Keratinocyte (primary cell): ENCODE results near the gene CLDN3. TPM values are rescaled to one million over a fixed set of nuclear protein-coding genes. Genes with fewer than 3 reads are reported as not detected.
A peak's percentile ranks its signal among the peaks of the same experiment; 100 is the strongest.

Experiments used
- DNase-seq: peaks from one replicate; pipeline ENCODE4 v3.0.0-alpha.2; 2011; ENCODE audit warnings: low read depth, missing footprints, low spot score
- FAIRE-seq: peaks from 2 replicates; lab custom pipeline; 2011; peaks lifted over from hg19 to GRCh38; lab: Jason Lieb, UNC
- H2AFZ ChIP-seq: 2 replicates; pipeline ENCODE4 v1.6.0; 2012; ENCODE audit warnings: low read length, control low read depth, inconsistent platforms; ENCODE audit not compliant: control insufficient read depth
- H3K27ac ChIP-seq: 2 replicates; pipeline ENCODE4 v1.5.1; 2011; ENCODE audit warnings: low read length; ENCODE audit not compliant: control insufficient read depth, insufficient read depth
- H3K27me3 ChIP-seq: 3 replicates; pipeline ENCODE4 v1.6.0; 2011; ENCODE audit warnings: low read length; ENCODE audit not compliant: control insufficient read depth, insufficient read depth; ENCODE audit errors: extremely low read depth
- H3K36me3 ChIP-seq, 2 experiments: 2 replicates in 1 of 2; 3 replicates in 1 of 2; pipeline ENCODE4 v1.5.1; 2011; ENCODE audit warnings: low read length in 2 of 2, mild to moderate bottlenecking in 1 of 2; ENCODE audit not compliant: control insufficient read depth in 2 of 2, insufficient read depth in 2 of 2; ENCODE audit errors: extremely low read depth in 1 of 2
- H3K4me1 ChIP-seq: 3 replicates; pipeline ENCODE4 v1.5.1; 2011; ENCODE audit warnings: low read length; ENCODE audit not compliant: control insufficient read depth, insufficient read depth; ENCODE audit errors: extremely low read depth
- H3K4me2 ChIP-seq: 3 replicates; pipeline ENCODE4 v1.6.0; 2011; ENCODE audit warnings: low read depth, low read length; ENCODE audit not compliant: control insufficient read depth, insufficient read depth; ENCODE audit errors: extremely low read depth
- H3K4me3 ChIP-seq, 3 experiments: fragments of 200-600 bp in 1 of 3; sonication (generic) in 1 of 3; 2 replicates in 2 of 3; 3 replicates in 1 of 3; pipeline ENCODE4 v1.5.1; 2011 to 2016; ENCODE audit warnings: low read length in 3 of 3, mild to moderate bottlenecking in 3 of 3, control low read depth in 2 of 3, inconsistent platforms in 1 of 3, low read depth in 1 of 3, mixed read lengths in 1 of 3, mixed run types in 1 of 3, moderate library complexity in 1 of 3; ENCODE audit not compliant: control insufficient read depth in 2 of 3, insufficient read depth in 2 of 3; ENCODE audit errors: extremely low read depth in 1 of 3
- H3K79me2 ChIP-seq: 2 replicates; pipeline ENCODE4 v1.6.0; 2012; ENCODE audit warnings: low read length; ENCODE audit not compliant: control insufficient read depth, insufficient read depth
- H3K9ac ChIP-seq: 3 replicates; pipeline ENCODE4 v1.6.0; 2011; ENCODE audit warnings: low read length; ENCODE audit not compliant: control insufficient read depth, insufficient read depth; ENCODE audit errors: extremely low read depth
- H3K9me1 ChIP-seq: 3 replicates; pipeline ENCODE4 v1.6.0; 2011; ENCODE audit warnings: low read length; ENCODE audit not compliant: control insufficient read depth, insufficient read depth; ENCODE audit errors: extremely low read depth
- H3K9me3 ChIP-seq: 2 replicates; pipeline ENCODE4 v1.5.1; 2012; ENCODE audit warnings: low read depth, low read length; ENCODE audit not compliant: control insufficient read depth
- H4K20me1 ChIP-seq: 3 replicates; pipeline ENCODE4 v1.6.0; 2011; ENCODE audit warnings: low read length; ENCODE audit not compliant: control insufficient read depth, insufficient read depth; ENCODE audit errors: extremely low read depth
- CTCF ChIP-seq, 3 experiments: IDR thresholded peaks in 1 of 3; conservative IDR thresholded peaks in 1 of 3; optimal IDR thresholded peaks in 1 of 3; 2 replicates in 2 of 3; 3 replicates in 1 of 3; pipeline versions ENCODE3 to v1.5.1; 2011; ENCODE audit warnings: low read length in 3 of 3, mild to moderate bottlenecking in 3 of 3, moderate library complexity in 2 of 3, control low read depth in 1 of 3, inconsistent platforms in 1 of 3; ENCODE audit not compliant: insufficient read depth in 2 of 3; ENCODE audit errors: extremely low read depth in 1 of 3
- EZH2 ChIP-seq: IDR thresholded peaks from one replicate; pipeline ENCODE4 v1.6.1; 2012; ENCODE audit warnings: inconsistent platforms, mild to moderate bottlenecking, low read length, moderate library complexity
- dilution Hi-C: fragments of 300-500 bp; cut with MboI; formaldehyde crosslinking; loops from one replicate; pipeline ENCODE4 v1.7.0; 2020; ENCODE audit warnings: low sequenced_read_pairs; ENCODE audit not compliant: extremely low pct_ligation_motif_present
- polyA plus RNA-seq, 5 experiments: library from polyadenylated mRNA; depleted of rRNA in 3 of 5; stranded (reverse) in 3 of 5; stranded (forward) in 1 of 5; unstranded in 1 of 5; fragments of >200 nt; gene quantifications; 1 replicate in 1 of 5; 2 replicates in 3 of 5; 3 replicates in 1 of 5; pipeline versions ENCODE4 v1.2.1 to v1.2.3, GENCODE V29; 2011 to 2012; ENCODE audit warnings: missing spikeins in 2 of 5, low read depth in 1 of 5, low replicate concordance in 1 of 5

Gene CLDN3
- polyA plus RNA-seq, 1 donor (not counting 4 experiments of a cell fraction or from before 2014, with no cell fraction given): not detected

- Histone ChIP-seq H3K4me1 (no peaks in the 10 kb centered on the region), H3K9me1 (no peaks in the 10 kb centered on the region), H3K9ac (no peak overlapping the region), H3K27ac (no peak overlapping the region), H3K9me3 (no peaks in the 10 kb centered on the region), H3K27me3 (peaks cover 45% of the 10 kb centered on the region), H3K79me2 (no peaks in the 10 kb centered on the region), H4K20me1 (no peaks in the 10 kb centered on the region), H3K4me2 (no peak overlapping the region), H3K4me3 (no peak overlapping the region), H3K36me3 (no peaks in the 10 kb centered on the region), H2AFZ (no peak overlapping the region)
- dilution Hi-C loops: no loop called here
- FAIRE-seq: no peak
- TF ChIP-seq CTCF (optimal IDR thresholded peaks at IDR 0.05 in 1 of 3, IDR thresholded peaks at IDR 0.05 in 1 of 3, conservative IDR thresholded peaks at IDR 0.05 in 1 of 3; ENCODE audit: extremely low read depth in 1 of 3, insufficient read depth in 2 of 3, low read length in 3 of 3) (no peak), EZH2 (peak; percentile 57)
- DNase-seq: no peak
These were observed 529 bp downstream of the CLDN3 start for GRCh38 chr7:73769481-73770001.

- no peaks in the 10 kb centered on the region for H3K9me1 ChIP-seq
- no peaks in the 10 kb centered on the region for H4K20me1 ChIP-seq
- no peak overlapping the region for H3K4me3 ChIP-seq
- dilution Hi-C loops: no loop called here
- H3K27me3 ChIP-seq: peaks cover 45% of the 10 kb centered on the region
- no peak for TF ChIP-seq EZH2
- no peak for TF ChIP-seq CTCF (optimal IDR thresholded peaks at IDR 0.05 in 1 of 3, IDR thresholded peaks at IDR 0.05 in 1 of 3, conservative IDR thresholded peaks at IDR 0.05 in 1 of 3; ENCODE audit: extremely low read depth in 1 of 3, insufficient read depth in 2 of 3, low read length in 3 of 3)
- H3K4me2 ChIP-seq: no peak overlapping the region
- no peak for FAIRE-seq
- H3K79me2 ChIP-seq: no peaks in the 10 kb centered on the region
- no peak overlapping the region for H3K27ac ChIP-seq
- H2AFZ ChIP-seq: no peak overlapping the region
- H3K36me3 ChIP-seq: no peaks in the 10 kb centered on the region
- H3K4me1 ChIP-seq: no peaks in the 10 kb centered on the region
- no peaks in the 10 kb centered on the region for H3K9me3 ChIP-seq
- no peak for DNase-seq
- no peak overlapping the region for H3K9ac ChIP-seq
These were observed 1.2 kb downstream of the CLDN3 start for GRCh38 chr7:73768641-73769480.
